Measurements from ENCODE around the gene CENATAC. TPM values are rescaled to one million over a fixed set of nuclear protein-coding genes. Genes with fewer than 3 reads are reported as not detected.

Gene CENATAC
- total and polyA plus RNA-seq, 9 of the 15 experiments (the other 6 are each of a cell fraction or from before 2014, with no cell fraction given) = 2.4 to 25.5 (median 13.7) TPM

- TF ChIP-seq ZNF239 (CRISPR knock-in tag; IDR thresholded peaks at IDR 0.05) (no peak), NCOR1 (IDR thresholded peaks at IDR 0.05) (peak; percentile 42; the same call in 1 of the 2 replicates), RCOR1 (IDR thresholded peaks at IDR 0.05; ENCODE audit: borderline replicate concordance in 1 of 2, low read depth in 2 of 2, low read length in 2 of 2) (peak in 1 of 2 experiments; percentile 19; a peak in 1 of 4 replicates), NFIX (CRISPR knock-in tag; IDR thresholded peaks at IDR 0.05; ENCODE audit: low read depth) (no peak), LARP7 (IDR thresholded peaks at IDR 0.05) (no peak), CHD4 (IDR thresholded peaks at IDR 0.05; ENCODE audit: insufficient read depth, insufficient replicate concordance, low read depth, low read length, poor library complexity, severe bottlenecking) (no peak)
Observed at GRCh38 chr11:119018074-119018938, 20.4 kb downstream of the CENATAC start, which contains the start of the genes RPS25 and TRAPPC4 (continued).

GRCh38 chr11:119019996-119020395 is 22.1 kb downstream of the CENATAC start:
- Histone ChIP-seq H4K20me1 (replicated peaks; ENCODE audit: control insufficient read depth, insufficient read depth, low read length) (0 out of 2 replicates have a peak, but pooled peaks cover 14% of the 10 kb centered on the region), H3K9me1 (ENCODE audit: control insufficient read depth, insufficient read depth, low read length) (no peaks in the 10 kb centered on the region), H3K79me2 (ENCODE audit: control insufficient read depth, insufficient read depth, low read length) (peaks cover 76% of the 10 kb centered on the region), H3K4me3 (peak overlapping the region; percentile 99; the same call in 1 of the 2 replicates), H3K27me3 (ENCODE audit: control insufficient read depth in 2 of 2, insufficient read depth in 2 of 2, low read length in 2 of 2) (no peaks in the 10 kb centered on the region), H3K4me2 (ENCODE audit: insufficient read depth, low read length) (peak overlapping the region; percentile 98), H3K27ac (ENCODE audit: extremely low read depth, low read depth, low read length) (no peak overlapping the region; the same call in 2 of the 3 replicates), H3K9ac (ENCODE audit: insufficient read depth in 1 of 2, low read depth in 2 of 2, low read length in 2 of 2) (peak overlapping the region; percentile 83 to 100; a peak in 2 of 4 replicates), H3K9me3 (replicated peaks; ENCODE audit: control insufficient read depth, insufficient read depth, low read depth, low read length) (no peaks in the 10 kb centered on the region), H3K36me3 (ENCODE audit: control insufficient read depth, insufficient read depth, low read length) (peaks cover 82% of the 10 kb centered on the region), H2AFZ (ENCODE audit: low read depth, low read length) (no peak overlapping the region), H3K4me1 (replicated peaks in 1 of 2; ENCODE audit: control insufficient read depth in 2 of 2, insufficient read depth in 2 of 2, low read length in 2 of 2) (peaks cover 24 to 26% of the 10 kb centered on the region in 2 experiments)
- BruUV-seq (replicated peaks) = no TSS peak
- ATAC-seq (no peak), FAIRE-seq (no peak), DNase-seq (ENCODE audit: extremely low read depth in 1 of 4, low spot score in 3 of 4) (peak in 2 of 4 experiments; percentile 5 to 6)
- intact Hi-C loops (cut with micrococcal nuclease) (loop anchor here (2.0 to 5.0 kb wide), 3 partner anchors 37 to 82 kb away; partner anchors contain the start of genes DPAGT1 and HYOU1), in situ Hi-C loops (cut with MboI) (no loop called here)
- CTCF ChIA-PET (ENCODE audit: low intra/inter-chr PET ratio) = no interaction called here
- WGBS (ENCODE audit: insufficient coverage, low coverage, missing lambda C conversion rate) = 11% methylated on average over 2 of the region's 2 CpGs
- no peak for TF ChIP-seq HLTF (IDR thresholded peaks at IDR 0.05)
- no peak for TF ChIP-seq KHSRP (IDR thresholded peaks at IDR 0.05)
- TF ChIP-seq MEF2D (tag; conservative IDR thresholded peaks at IDR 0.05; ENCODE audit: low read depth) = no peak
- no peak for TF ChIP-seq GTF2F1 (IDR thresholded peaks at IDR 0.05; ENCODE audit: low read depth, low read length)
- TF ChIP-seq ADNP (tag; IDR thresholded peaks at IDR 0.05) = no peak
- TF ChIP-seq PRPF4 (IDR thresholded peaks at IDR 0.05; ENCODE audit: insufficient read depth, low read depth, low read length, poor library complexity, severe bottlenecking) = no peak
- no peak for TF ChIP-seq TFAP4 (CRISPR knock-in tag; IDR thresholded peaks at IDR 0.05; ENCODE audit: borderline replicate concordance)
- POLR2A ChIA-PET = interaction anchor here (0.7 to 1.0 kb wide), 2 partner anchors 13 to 35 kb away, joined by 4 read pairs; no protein-coding TSS in a partner anchor
